Stimulated activated CD8-positive, alpha-beta memory T cell treated with anti-CD3 and anti-CD28 coated beads, Interleukin-4, amount 100 ng/mL, for 4 hours (primary cell): ENCODE results near the gene PLCL2.

Experiments
- DNase-seq, 2 donors: peaks; one replicate each; pipeline ENCODE4 v3.0.0-alpha.2; 2020; ENCODE audit warnings: low read depth in 2 of 2, low spot score in 1 of 2

The PLCL2 gene

GRCh38 chr3:16884748-16885592, at the start of gene PLCL2:
TSS of gene PLCL2 (plus strand) at chr3:16884955. CDS start at chr3:16885040, 85 bp downstream.
- peak in 1 of 2 donors; percentile 45 for DNase-seq

GRCh38 chr3:16836505-16837237, 48.1 kb upstream of the PLCL2 start:
- DNase-seq = no peak

- DNase-seq = no peak
Measured at GRCh38 chr3:16837602-16838001, 47.2 kb upstream of the PLCL2 start.

- no peak for DNase-seq
Measured at GRCh38 chr3:16838561-16838960, 46.2 kb upstream of the PLCL2 start.

GRCh38 chr3:16839271-16840100, 45.3 kb upstream of the PLCL2 start:
- DNase-seq = no peak

GRCh38 chr3:16840101-16840424, 44.7 kb upstream of the PLCL2 start:
- no peak for DNase-seq

- no peak for DNase-seq
Measured at GRCh38 chr3:16841041-16841753, 43.6 kb upstream of the PLCL2 start.

- peak in 1 of 2 donors; percentile 32 for DNase-seq
Measured at GRCh38 chr3:16841904-16842271, 42.9 kb upstream of the PLCL2 start.

- DNase-seq = peak; percentile 33 to 51
Measured at GRCh38 chr3:16842272-16843270, 42.2 kb upstream of the PLCL2 start.

- no peak for DNase-seq
Measured at GRCh38 chr3:16844222-16844621, 40.5 kb upstream of the PLCL2 start.

GRCh38 chr3:16844791-16845190, 40.0 kb upstream of the PLCL2 start:
- DNase-seq = no peak

GRCh38 chr3:16846373-16847080, 38.2 kb upstream of the PLCL2 start:
- DNase-seq = no peak

- no peak for DNase-seq
Measured at GRCh38 chr3:16848007-16848406, 36.7 kb upstream of the PLCL2 start.

- DNase-seq = peak; percentile 27 to 36
Measured at GRCh38 chr3:16849229-16849628, 35.5 kb upstream of the PLCL2 start.

- no peak for DNase-seq
Measured at GRCh38 chr3:16849795-16850194, 35.0 kb upstream of the PLCL2 start.

GRCh38 chr3:16855497-16855896, 29.3 kb upstream of the PLCL2 start:
- DNase-seq = no peak

- DNase-seq = no peak
Measured at GRCh38 chr3:16860234-16860633, 24.5 kb upstream of the PLCL2 start.

- DNase-seq = no peak
Measured at GRCh38 chr3:16861432-16861831, 23.3 kb upstream of the PLCL2 start.
